Liver (tissue), 9 donors: Measurements from ENCODE around the gene ALDH1L1. TPM values are rescaled to one million over a fixed set of nuclear protein-coding genes. Genes with fewer than 3 reads are reported as not detected.

Experiments
- DNase-seq: peaks from one replicate; pipeline ENCODE4 v3.0.0-alpha.2; 2017; ENCODE audit warnings: low spot score
- H3K27ac ChIP-seq, 2 donors: one replicate each; pipeline ENCODE4 v1.7.0; 2013; ENCODE audit warnings: inconsistent platforms in 2 of 2, low read length in 2 of 2, control low read depth in 1 of 2, low read depth in 1 of 2, mild to moderate bottlenecking in 1 of 2
- H3K27me3 ChIP-seq, 4 donors: one replicate each; pipeline versions ENCODE4 v1.6.1 to v1.7.0; 2013; ENCODE audit warnings: low read length in 3 of 4, inconsistent platforms in 1 of 4, mild to moderate bottlenecking in 1 of 4, moderate library complexity in 1 of 4; ENCODE audit not compliant: control insufficient read depth in 4 of 4, insufficient read depth in 4 of 4
- H3K36me3 ChIP-seq, 4 donors: one replicate each; pipeline versions ENCODE4 v1.6.1 to v1.7.0; 2013; ENCODE audit warnings: low read length in 3 of 4, mild to moderate bottlenecking in 3 of 4, low read depth in 1 of 4, moderate library complexity in 1 of 4; ENCODE audit not compliant: control insufficient read depth in 4 of 4, insufficient read depth in 3 of 4
- H3K4me1 ChIP-seq, 4 donors: one replicate each; pipeline versions ENCODE4 v1.6.1 to v1.7.0; 2013; ENCODE audit warnings: low read length in 3 of 4, mild to moderate bottlenecking in 3 of 4, moderate library complexity in 1 of 4; ENCODE audit not compliant: control insufficient read depth in 4 of 4, insufficient read depth in 4 of 4
- H3K4me3 ChIP-seq, 3 donors: one replicate each; pipeline versions ENCODE4 v1.6.1 to v1.7.0; 2013; ENCODE audit warnings: low read length in 3 of 3, control low read depth in 1 of 3, low read depth in 1 of 3, mild to moderate bottlenecking in 1 of 3
- H3K9ac ChIP-seq, 2 donors: one replicate each; pipeline ENCODE4 v1.7.0; 2013; ENCODE audit warnings: low read length in 2 of 2, mild to moderate bottlenecking in 2 of 2, moderate library complexity in 2 of 2, control low read depth in 1 of 2, low read depth in 1 of 2
- H3K9me3 ChIP-seq, 4 donors: one replicate each; pipeline versions ENCODE4 v1.6.1 to v1.7.0; 2013; ENCODE audit warnings: low read length in 3 of 4; ENCODE audit not compliant: control insufficient read depth in 4 of 4
- EGR1 ChIP-seq, 2 donors: IDR thresholded peaks; 2 replicates each; pipeline ENCODE4 v1.6.1; 2016 to 2018; ENCODE audit warnings: antibody characterized with exemption in 2 of 2, low read depth in 2 of 2
- FOXA1 ChIP-seq: IDR thresholded peaks from 2 replicates; pipeline ENCODE4 v1.6.1; 2016; ENCODE audit warnings: antibody characterized with exemption
- FOXA2 ChIP-seq: IDR thresholded peaks from 2 replicates; pipeline ENCODE4 v1.6.1; 2016; ENCODE audit warnings: antibody characterized with exemption
- GABPA ChIP-seq, 2 donors: IDR thresholded peaks in 1 of 2; conservative IDR thresholded peaks in 1 of 2; 2 replicates each; pipeline ENCODE4 v1.6.1; 2016; ENCODE audit warnings: antibody characterized with exemption in 2 of 2, mild to moderate bottlenecking in 1 of 2, moderate library complexity in 1 of 2
- HNF4A ChIP-seq, 2 donors: conservative IDR thresholded peaks; 2 replicates each; pipeline ENCODE4 v1.6.1; 2016; ENCODE audit warnings: antibody characterized with exemption in 2 of 2, mild to moderate bottlenecking in 2 of 2
- HNF4G ChIP-seq: IDR thresholded peaks from 2 replicates; pipeline ENCODE4 v1.6.1; 2016; ENCODE audit warnings: antibody characterized with exemption
- JUND ChIP-seq, 2 donors: IDR thresholded peaks; 2 replicates each; pipeline ENCODE4 v1.6.1; 2016; ENCODE audit warnings: antibody characterized with exemption in 2 of 2
- RAD21 ChIP-seq, 2 donors: IDR thresholded peaks; 2 replicates each; pipeline ENCODE4 v1.6.1; 2016; ENCODE audit warnings: antibody characterized with exemption in 2 of 2, mild to moderate bottlenecking in 2 of 2
- RXRA ChIP-seq, 2 donors: IDR thresholded peaks; 2 replicates each; pipeline ENCODE4 v1.6.1; 2017 to 2018; ENCODE audit warnings: antibody characterized with exemption in 2 of 2, mild to moderate bottlenecking in 1 of 2
- SP1 ChIP-seq: IDR thresholded peaks from 2 replicates; pipeline ENCODE4 v1.6.1; 2018; ENCODE audit warnings: antibody characterized with exemption, mild to moderate bottlenecking
- TAF1 ChIP-seq: conservative IDR thresholded peaks from 2 replicates; pipeline ENCODE4 v1.6.1; 2016; ENCODE audit warnings: antibody characterized with exemption, mild to moderate bottlenecking
- YY1 ChIP-seq: IDR thresholded peaks from 2 replicates; pipeline ENCODE4 v1.6.1; 2016; ENCODE audit warnings: antibody characterized with exemption, mild to moderate bottlenecking
- WGBS: extraction: QIAGEN DNeasy Blood & Tissue Kit; methylation state at CpG from one replicate; pipeline ENCODE4 v1.1.7; 2013; 5-methylcytosine and 5-hydroxymethylcytosine counted together
- polyA plus RNA-seq, 2 donors: library from polyadenylated mRNA; stranded (reverse) in 1 of 2; unstranded in 1 of 2; fragments of 200-250 nt in 1 of 2; fragments of >200 nt in 1 of 2; fragmentation: Nextera tagmentation in 1 of 2; extraction: Ambion mirVana in 1 of 2; gene quantifications; one replicate each; pipeline versions ENCODE4 v1.2.1 to v1.2.3, GENCODE V29; 2013 to 2015
- total RNA-seq, 2 donors: library from RNA; depleted of rRNA; stranded (reverse); fragments of >200 nt; gene quantifications; one replicate each; pipeline ENCODE4 v1.2.3, GENCODE V29; 2014
- TF ChIP-seq, protein P1 (sequence below): IDR thresholded peaks from 2 replicates; pipeline ENCODE4 v1.6.1; 2016; ENCODE audit warnings: antibody characterized with exemption, mild to moderate bottlenecking
- TF ChIP-seq, protein P2 (sequence below): fragments of 150-350 bp; IDR thresholded peaks from 2 replicates; pipeline ENCODE4 v1.5.1; 2017; ENCODE audit warnings: improper control_type of control experiment, low read depth, low read length; ENCODE audit not compliant: missing input control
- TF ChIP-seq, protein P3 (sequence below): IDR thresholded peaks from 2 replicates; pipeline ENCODE4 v1.6.1; 2016; ENCODE audit warnings: antibody characterized with exemption
- TF ChIP-seq, protein P4 (sequence below): IDR thresholded peaks from 2 replicates; pipeline ENCODE4 v1.6.1; 2016; ENCODE audit warnings: antibody characterized with exemption
- TF ChIP-seq, protein P5 (sequence below): IDR thresholded peaks from 2 replicates; pipeline ENCODE4 v1.6.1; 2016; ENCODE audit warnings: antibody characterized with exemption
- donor health status: healthy.
- donor health status: healthy.
- donor health status: healthy.
- donor health status: healthy.
- donor health status: healthy.

The ALDH1L1 gene
- total and polyA plus RNA-seq, 4 donors, result 46.7 to 234 (median 147) TPM

DNA sequence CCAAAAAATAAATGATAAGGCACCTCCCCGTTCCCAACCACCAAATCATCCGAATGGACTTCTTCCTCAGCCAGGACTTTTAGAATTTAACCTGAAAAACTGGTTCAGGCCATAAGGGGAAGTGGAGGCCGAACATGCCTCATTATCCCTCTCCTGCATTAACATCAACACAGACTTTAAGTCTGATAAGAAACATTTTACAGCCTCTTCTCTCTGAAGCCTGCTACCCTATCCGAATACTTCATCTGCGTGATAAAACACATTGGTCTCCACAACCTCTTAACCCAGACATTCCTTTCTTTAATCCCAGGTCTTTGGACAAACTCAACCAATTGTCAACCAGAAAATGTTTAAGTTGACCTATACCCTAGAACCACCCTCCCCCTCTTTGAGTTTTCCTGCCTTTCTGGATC lies 95.6 kb downstream of the ALDH1L1 start (continued):
- no peak for TF ChIP-seq SP1

DNA sequence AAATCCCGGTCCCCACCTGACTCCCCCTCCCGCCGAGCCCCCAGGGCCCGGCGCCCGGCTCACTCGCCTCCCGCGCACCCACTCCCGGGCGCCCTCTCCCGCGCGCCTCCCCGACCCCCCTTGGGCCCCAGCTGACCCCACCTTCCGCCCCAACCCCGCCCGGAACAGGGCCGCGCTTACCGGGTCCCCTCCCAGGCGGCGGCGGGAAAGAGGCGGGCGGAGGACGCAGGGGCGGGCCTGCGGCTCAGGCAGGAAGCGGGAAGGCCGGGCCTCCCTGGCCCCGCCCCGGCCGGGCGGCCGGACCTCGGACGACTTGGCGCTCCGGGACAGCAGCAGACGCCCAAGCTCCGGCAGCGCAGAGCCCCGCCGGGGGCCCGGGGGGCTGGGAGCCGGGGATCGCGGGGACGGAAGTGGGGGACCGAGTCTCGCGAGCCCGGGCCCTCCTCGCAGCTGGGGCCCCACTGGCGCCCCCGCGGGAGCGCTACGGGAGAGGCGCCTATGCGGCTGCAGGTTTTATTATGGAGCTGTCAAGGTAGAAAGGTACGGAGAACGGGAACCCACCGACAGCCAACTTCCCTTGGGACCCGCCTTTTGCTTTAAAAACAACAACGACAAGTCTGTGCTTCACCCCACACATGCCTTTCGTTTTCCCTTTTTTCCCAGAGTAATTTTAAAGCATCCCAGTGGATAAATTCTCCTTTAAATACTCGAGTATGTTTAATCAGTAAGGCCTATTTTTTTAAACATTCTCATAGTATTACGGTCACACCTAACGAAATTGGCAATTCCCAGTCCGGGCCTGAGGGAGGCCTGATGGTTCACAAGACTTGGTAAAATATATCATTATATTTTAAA lies 96.2 kb downstream of the ALDH1L1 start, which contains the start of gene SLC41A3:
SLC41A3 (minus strand) TSS at position 212 of the 855 bp plus-strand sequence. CDS start 15,905 bp downstream, outside the sequence.
- peak in 1 of 2 donors; percentile 46 for TF ChIP-seq GABPA (IDR thresholded peaks at IDR 0.05 in 1 of 2, conservative IDR thresholded peaks at IDR 0.05 in 1 of 2)
- peak; percentile 4 for TF ChIP-seq SP1
- TF ChIP-seq, protein P1, sequence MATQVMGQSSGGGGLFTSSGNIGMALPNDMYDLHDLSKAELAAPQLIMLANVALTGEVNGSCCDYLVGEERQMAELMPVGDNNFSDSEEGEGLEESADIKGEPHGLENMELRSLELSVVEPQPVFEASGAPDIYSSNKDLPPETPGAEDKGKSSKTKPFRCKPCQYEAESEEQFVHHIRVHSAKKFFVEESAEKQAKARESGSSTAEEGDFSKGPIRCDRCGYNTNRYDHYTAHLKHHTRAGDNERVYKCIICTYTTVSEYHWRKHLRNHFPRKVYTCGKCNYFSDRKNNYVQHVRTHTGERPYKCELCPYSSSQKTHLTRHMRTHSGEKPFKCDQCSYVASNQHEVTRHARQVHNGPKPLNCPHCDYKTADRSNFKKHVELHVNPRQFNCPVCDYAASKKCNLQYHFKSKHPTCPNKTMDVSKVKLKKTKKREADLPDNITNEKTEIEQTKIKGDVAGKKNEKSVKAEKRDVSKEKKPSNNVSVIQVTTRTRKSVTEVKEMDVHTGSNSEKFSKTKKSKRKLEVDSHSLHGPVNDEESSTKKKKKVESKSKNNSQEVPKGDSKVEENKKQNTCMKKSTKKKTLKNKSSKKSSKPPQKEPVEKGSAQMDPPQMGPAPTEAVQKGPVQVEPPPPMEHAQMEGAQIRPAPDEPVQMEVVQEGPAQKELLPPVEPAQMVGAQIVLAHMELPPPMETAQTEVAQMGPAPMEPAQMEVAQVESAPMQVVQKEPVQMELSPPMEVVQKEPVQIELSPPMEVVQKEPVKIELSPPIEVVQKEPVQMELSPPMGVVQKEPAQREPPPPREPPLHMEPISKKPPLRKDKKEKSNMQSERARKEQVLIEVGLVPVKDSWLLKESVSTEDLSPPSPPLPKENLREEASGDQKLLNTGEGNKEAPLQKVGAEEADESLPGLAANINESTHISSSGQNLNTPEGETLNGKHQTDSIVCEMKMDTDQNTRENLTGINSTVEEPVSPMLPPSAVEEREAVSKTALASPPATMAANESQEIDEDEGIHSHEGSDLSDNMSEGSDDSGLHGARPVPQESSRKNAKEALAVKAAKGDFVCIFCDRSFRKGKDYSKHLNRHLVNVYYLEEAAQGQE, result no peak
- TF ChIP-seq, protein P2, sequence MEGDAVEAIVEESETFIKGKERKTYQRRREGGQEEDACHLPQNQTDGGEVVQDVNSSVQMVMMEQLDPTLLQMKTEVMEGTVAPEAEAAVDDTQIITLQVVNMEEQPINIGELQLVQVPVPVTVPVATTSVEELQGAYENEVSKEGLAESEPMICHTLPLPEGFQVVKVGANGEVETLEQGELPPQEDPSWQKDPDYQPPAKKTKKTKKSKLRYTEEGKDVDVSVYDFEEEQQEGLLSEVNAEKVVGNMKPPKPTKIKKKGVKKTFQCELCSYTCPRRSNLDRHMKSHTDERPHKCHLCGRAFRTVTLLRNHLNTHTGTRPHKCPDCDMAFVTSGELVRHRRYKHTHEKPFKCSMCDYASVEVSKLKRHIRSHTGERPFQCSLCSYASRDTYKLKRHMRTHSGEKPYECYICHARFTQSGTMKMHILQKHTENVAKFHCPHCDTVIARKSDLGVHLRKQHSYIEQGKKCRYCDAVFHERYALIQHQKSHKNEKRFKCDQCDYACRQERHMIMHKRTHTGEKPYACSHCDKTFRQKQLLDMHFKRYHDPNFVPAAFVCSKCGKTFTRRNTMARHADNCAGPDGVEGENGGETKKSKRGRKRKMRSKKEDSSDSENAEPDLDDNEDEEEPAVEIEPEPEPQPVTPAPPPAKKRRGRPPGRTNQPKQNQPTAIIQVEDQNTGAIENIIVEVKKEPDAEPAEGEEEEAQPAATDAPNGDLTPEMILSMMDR, result peak; percentile 8
- TF ChIP-seq RAD21 (IDR thresholded peaks at IDR 0.05), result peak in 1 of 2 donors; percentile 6
- peak; percentile 87 for DNase-seq
- H3K27me3 ChIP-seq, result no peaks in the 10 kb centered on the region

DNA sequence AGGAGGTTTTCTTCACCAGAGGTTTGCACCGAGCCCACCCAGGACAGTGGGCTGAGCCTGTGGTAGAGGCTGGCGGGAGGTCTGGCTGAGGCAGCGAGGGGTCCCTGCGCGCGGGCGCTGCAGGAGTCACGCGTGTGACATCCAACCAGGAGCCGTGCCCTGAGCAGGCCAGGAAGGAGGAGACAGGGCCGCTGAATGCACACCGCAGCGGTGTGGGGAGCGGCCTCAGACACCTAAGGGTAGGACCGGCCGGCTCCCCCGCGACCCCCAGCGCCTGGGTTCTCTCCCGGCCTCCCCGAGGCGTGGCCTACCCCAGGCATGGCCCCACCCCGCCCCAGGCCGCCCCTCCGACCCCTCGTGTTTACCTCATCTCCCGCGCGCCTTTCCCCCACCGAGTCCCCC lies 96.9 kb downstream of the ALDH1L1 start:
- Histone ChIP-seq H3K9ac (peak overlapping the region in 1 of 2 donors; percentile 28), H3K9me3 (no peaks in the 10 kb centered on the region), H3K4me1 (peaks cover 0 to 12% (median 4%) of the 10 kb centered on the region in 4 donors), H3K36me3 (no peaks in the 10 kb centered on the region), H3K4me3 (peak overlapping the region in 2 of 3 donors; percentile 78 to 99), H3K27me3 (no peaks in the 10 kb centered on the region), H3K27ac (peak overlapping the region; percentile 53 to 63)
- no peak for DNase-seq
- 1% methylated on average over 30 of the region's 30 CpGs for WGBS
- TF ChIP-seq JUND (IDR thresholded peaks at IDR 0.05) (no peak), FOXA1 (no peak), HNF4G (no peak), TAF1 (no peak), EGR1 (IDR thresholded peaks at IDR 0.05; ENCODE audit: low read depth in 2 of 2) (no peak), RXRA (IDR thresholded peaks at IDR 0.05) (no peak), YY1 (no peak), SP1 (no peak), GABPA (IDR thresholded peaks at IDR 0.05 in 1 of 2, conservative IDR thresholded peaks at IDR 0.05 in 1 of 2) (no peak), RAD21 (IDR thresholded peaks at IDR 0.05) (no peak), HNF4A (conservative IDR thresholded peaks at IDR 0.05) (no peak), FOXA2 (no peak)
- TF ChIP-seq, protein P3, sequence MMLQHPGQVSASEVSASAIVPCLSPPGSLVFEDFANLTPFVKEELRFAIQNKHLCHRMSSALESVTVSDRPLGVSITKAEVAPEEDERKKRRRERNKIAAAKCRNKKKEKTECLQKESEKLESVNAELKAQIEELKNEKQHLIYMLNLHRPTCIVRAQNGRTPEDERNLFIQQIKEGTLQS, result no peak
- TF ChIP-seq, protein P2, result no peak
- TF ChIP-seq, protein P4, sequence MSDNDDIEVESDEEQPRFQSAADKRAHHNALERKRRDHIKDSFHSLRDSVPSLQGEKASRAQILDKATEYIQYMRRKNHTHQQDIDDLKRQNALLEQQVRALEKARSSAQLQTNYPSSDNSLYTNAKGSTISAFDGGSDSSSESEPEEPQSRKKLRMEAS, result no peak
- TF ChIP-seq, protein P5, sequence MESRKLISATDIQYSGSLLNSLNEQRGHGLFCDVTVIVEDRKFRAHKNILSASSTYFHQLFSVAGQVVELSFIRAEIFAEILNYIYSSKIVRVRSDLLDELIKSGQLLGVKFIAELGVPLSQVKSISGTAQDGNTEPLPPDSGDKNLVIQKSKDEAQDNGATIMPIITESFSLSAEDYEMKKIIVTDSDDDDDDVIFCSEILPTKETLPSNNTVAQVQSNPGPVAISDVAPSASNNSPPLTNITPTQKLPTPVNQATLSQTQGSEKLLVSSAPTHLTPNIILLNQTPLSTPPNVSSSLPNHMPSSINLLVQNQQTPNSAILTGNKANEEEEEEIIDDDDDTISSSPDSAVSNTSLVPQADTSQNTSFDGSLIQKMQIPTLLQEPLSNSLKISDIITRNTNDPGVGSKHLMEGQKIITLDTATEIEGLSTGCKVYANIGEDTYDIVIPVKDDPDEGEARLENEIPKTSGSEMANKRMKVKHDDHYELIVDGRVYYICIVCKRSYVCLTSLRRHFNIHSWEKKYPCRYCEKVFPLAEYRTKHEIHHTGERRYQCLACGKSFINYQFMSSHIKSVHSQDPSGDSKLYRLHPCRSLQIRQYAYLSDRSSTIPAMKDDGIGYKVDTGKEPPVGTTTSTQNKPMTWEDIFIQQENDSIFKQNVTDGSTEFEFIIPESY, result no peak

More for the DNA sequence above, 96.2 kb downstream of the ALDH1L1 start, which contains the start of gene SLC41A3:
- H3K4me1 ChIP-seq, result peaks cover 0 to 12% (median 4%) of the 10 kb centered on the region in 4 donors
- peak within 1 kb of the TSS; percentile 27 to 99 (median 78) for H3K4me3 ChIP-seq
- H3K9me3 ChIP-seq, result no peaks in the 10 kb centered on the region
- H3K9ac ChIP-seq, result peak within 1 kb of the TSS; percentile 49
- under 1% methylated on average over 72 of the region's 72 CpGs for WGBS
- peak within 1 kb of the TSS; percentile 53 to 63 for H3K27ac ChIP-seq
- H3K36me3 ChIP-seq, result no peaks in the 10 kb centered on the region
